GM19452 (cell line): Measurements from ENCODE around the gene CTNND2.

ENCODE experiments used
- ATAC-seq: cut with Tn5 transposase; IDR thresholded peaks from one replicate; pipeline ENCODE4 v1.9.1; 2021; ENCODE audit not compliant: unreplicated experiment

The CTNND2 gene

GRCh38 chr5:11607944-11608483 lies 296.2 kb downstream of the CTNND2 start:
- ATAC-seq = no peak

DNA sequence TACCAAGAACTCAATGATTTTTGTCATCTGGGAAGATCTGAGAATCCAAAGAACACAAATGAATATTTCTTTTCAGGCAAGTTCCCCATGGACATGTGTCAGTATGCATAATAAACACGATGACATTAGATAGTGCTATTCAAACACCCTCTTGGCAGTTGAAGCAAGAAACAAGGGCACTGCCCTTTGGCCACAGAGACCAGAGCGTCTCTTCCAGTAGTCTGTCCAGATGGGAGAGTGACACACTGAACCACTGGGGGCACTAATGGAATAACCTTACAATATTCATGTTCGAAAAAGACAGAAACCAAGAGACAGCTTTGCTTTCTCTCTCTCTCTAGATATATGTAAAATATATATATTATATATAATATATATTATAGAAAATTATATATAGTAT lies 301.9 kb downstream of the CTNND2 start:
- no peak for ATAC-seq

GRCh38 chr5:11599499-11599898 lies 304.7 kb downstream of the CTNND2 start:
- no peak for ATAC-seq

GRCh38 chr5:11596657-11597071 lies 307.6 kb downstream of the CTNND2 start:
- no peak for ATAC-seq

- no peak for ATAC-seq
Measured at GRCh38 chr5:11596185-11596584, 308.1 kb downstream of the CTNND2 start.

DNA sequence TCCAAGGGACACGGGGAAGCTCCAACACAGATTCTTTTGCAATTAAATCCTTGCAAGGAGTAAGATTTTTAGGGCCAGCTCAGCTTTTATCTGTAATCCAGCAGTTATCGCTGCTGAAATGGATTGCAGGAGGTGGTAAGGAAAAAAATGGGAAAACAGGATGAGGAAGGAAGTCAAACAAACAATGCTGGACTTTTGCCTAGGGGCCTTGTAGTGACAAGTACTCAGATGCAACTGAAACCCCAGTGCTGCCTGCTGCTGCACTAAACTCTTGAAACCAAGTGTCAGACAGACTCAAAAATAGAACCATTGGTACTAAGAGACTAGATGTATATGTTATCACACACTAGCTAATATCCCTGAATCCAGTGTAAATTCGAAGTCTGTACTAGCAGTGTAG lies 309.2 kb downstream of the CTNND2 start:
- no peak for ATAC-seq

DNA sequence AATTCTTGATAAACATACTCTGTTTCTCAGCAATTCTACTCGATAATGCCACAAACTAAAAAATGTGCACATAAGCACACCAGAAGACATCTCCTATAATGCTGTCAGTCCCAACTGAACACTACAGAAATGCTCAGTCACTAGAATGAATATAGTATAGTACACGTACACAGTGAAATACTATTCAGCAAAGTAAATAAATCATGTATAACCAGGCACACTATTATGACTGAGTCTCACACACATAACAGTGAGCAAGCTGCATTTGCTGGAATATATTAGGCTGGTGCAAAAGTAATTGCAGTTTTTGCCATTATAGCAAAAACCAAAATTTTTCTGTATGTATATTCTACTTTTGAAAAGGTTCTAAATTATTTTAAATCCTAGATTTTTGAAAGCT lies 310.2 kb downstream of the CTNND2 start:
- no peak for ATAC-seq

DNA sequence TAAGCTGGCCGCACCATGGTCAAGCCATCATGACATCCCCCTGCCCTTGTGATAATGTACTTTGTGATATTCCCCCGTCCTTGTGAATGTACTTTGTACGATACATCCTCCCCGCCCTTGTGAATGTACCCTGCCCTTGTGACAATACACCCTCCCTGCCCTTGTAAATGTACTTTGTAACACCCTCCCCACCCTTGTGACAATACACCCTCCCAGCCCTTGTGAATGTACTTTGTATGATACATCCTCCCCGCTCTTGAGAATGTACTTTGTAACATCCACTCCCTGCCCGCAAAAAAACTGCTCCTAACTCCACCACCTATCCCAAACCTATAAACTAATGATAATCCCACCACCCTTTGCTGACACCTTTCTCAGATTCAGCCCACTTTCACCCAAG lies 313.8 kb downstream of the CTNND2 start:
- ATAC-seq = no peak

DNA sequence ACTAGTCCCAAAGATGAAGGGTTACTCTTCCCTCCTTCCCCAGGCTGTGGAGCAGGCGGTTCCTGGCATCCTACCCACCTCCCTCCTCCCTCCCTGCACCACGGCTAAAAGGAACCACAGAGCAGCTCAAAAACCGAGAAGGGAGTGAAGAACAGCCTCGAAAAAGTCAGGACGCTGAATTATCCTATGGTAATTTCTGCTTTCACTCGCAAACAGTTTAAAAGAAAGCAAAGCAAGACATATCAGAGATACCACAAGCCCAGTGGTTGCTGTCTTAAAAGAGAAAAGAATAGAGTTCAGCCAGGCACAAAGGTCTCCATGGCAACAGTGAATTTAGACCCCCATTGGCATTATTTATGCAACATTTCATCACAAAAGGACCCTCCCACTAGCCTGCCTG lies 315.4 kb downstream of the CTNND2 start:
- ATAC-seq = no peak

DNA sequence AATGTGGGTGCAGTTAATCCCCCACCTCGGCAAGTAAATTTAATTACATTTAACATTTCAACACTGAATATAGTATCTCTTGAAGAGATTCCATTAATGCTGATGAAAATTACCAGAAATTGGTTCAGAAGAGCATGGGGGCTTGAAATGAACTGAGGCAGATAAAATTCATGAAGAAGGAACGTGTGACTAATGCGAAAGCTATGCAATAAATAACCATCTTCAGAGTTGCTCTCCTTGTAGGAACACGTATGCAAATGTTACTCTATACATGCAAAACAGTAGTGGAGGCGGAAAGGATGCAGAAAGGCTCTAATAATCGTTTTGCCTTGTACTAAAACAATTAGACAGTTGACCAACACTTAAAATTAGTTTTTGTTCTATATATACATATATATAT lies 320.2 kb downstream of the CTNND2 start:
- no peak for ATAC-seq

DNA sequence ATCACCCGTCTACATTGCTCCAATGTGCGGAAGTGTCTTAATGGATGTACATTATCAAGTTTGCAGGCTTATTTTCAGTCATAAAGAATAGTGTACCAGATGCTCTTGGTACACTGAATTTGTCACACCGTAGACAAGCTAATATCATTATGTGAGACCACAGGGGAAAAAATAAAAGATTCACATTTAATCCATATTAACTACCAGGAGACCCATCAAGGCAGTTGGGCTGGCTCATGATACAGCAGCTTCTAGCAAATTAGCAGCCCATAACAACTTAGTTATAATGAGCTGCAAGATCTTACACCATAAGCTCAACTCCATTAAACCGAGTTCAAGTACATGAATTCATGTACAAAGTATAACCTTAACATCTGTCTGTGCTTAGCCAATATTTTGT lies 324.9 kb downstream of the CTNND2 start:
- no peak for ATAC-seq

GRCh38 chr5:11574787-11575186 lies 329.5 kb downstream of the CTNND2 start:
- no peak for ATAC-seq

GRCh38 chr5:11573140-11573992 lies 330.9 kb downstream of the CTNND2 start:
- ATAC-seq = no peak

DNA sequence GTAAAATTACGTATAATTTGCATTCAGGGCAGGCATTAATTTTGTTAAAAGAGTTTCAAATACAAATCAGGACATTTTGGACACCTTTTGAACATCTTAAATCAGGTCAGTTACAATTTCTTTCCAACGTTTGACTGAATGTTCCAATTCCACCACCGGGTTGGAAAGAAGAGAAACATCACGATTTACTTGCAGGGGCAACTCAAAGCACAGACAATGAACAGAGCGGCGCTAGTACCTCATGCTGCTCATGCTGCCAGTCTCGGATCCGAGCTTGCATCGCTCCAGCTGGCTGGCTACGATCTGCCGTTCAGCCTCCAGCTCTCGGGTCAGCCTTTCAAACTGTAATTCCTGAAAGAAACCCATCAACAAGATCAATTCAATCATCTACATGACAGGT lies 339.5 kb downstream of the CTNND2 start:
- no peak for ATAC-seq

- no peak for ATAC-seq
Measured at GRCh38 chr5:11563822-11564221, 340.4 kb downstream of the CTNND2 start.

DNA sequence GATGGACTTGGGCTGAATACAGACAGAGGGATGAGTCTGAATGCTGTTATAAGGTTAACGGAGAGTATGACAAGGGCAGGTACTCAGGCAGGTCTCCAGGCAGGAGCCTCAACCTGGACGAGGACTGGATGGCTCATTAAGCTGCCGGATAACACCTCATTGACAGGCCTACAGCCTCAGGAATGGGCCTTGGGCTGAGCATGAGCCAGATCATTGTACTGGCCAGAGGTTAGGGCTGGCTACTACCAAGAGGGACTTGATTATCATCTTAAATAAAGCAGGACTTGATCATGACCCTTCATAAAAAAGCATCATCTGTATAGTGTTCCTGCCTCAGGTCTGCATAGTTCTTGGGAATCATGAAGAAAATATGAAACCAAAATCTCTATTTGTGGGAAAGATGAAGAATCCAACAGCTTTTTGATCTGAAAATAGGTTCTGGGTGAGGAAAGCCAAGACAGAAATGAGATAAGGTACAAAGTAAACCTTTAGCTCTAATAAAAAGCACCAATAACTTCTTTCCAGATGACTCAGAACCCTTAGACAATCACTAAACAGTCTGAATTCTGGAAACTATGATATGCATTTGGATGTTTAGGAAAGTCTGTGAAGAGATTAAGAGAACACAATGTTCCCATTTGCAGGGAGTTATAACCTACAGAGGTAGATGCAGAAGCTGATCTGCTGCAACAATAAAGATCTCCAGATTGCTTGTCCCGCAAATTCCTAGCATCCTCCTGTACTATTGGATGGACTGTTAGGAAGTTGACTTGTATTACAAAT lies 343.1 kb downstream of the CTNND2 start:
- ATAC-seq = no peak

GRCh38 chr5:11557063-11557462 lies 347.2 kb downstream of the CTNND2 start:
- no peak for ATAC-seq

- no peak for ATAC-seq
Measured at GRCh38 chr5:11555171-11555570, 349.1 kb downstream of the CTNND2 start.

- no peak for ATAC-seq
Measured at GRCh38 chr5:11547730-11548129, 356.5 kb downstream of the CTNND2 start.

DNA sequence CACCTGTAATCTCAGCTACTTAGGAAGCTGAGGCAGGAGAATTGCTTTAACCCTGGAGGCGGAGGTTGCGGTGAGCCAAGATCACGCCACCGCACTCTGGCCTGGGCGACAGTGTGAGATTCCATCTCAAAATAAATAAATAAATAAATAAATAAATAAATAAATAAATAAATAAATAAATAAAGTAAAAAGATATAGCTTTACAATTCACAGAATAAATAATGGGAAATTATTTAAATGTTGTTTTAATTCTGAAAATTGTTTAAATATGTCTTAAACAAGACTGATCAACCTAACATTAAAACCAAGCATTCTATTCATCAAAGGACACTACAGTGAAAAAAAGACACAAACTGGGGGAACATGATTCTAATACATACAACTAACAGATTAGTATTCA lies 357.1 kb downstream of the CTNND2 start:
- no peak for ATAC-seq

GRCh38 chr5:11540112-11540511 lies 364.1 kb downstream of the CTNND2 start:
- ATAC-seq = no peak
